Measurements from ENCODE around the gene CXCL6.

The CXCL6 gene

GRCh38 chr4:73869130-73870055, 32.9 kb downstream of the CXCL6 start, which contains the start of gene CXCL1:
CXCL1 (plus strand) TSS chr4:73869393; CDS start chr4:73869471, 78 bp downstream.
- no peak for DNase-seq

- DNase-seq: no peak
Measured at GRCh38 chr4:73870260-73870659, 33.8 kb downstream of the CXCL6 start.

GRCh38 chr4:73870768-73871167, 34.3 kb downstream of the CXCL6 start:
- DNase-seq: no peak

GRCh38 chr4:73871511-73872310, 35.2 kb downstream of the CXCL6 start:
- DNase-seq: no peak

- no peak for DNase-seq
Measured at GRCh38 chr4:73872316-73873108, 36.0 kb downstream of the CXCL6 start.

GRCh38 chr4:73874386-73874785, 37.9 kb downstream of the CXCL6 start:
- DNase-seq: no peak

- DNase-seq: no peak
Measured at GRCh38 chr4:73875401-73875800, 38.9 kb downstream of the CXCL6 start.

- DNase-seq: no peak
Measured at GRCh38 chr4:73883306-73883705, 46.8 kb downstream of the CXCL6 start.

- DNase-seq: no peak
Measured at GRCh38 chr4:73885574-73886267, 49.2 kb downstream of the CXCL6 start.
